Activated T-helper 17 cell treated with anti-CD3 and anti-CD28 coated beads, Interleukin-2, amount 50 U/mL, for 72 hours (primary cell): Measurements from ENCODE around the gene FAM184A. TPM values are rescaled to one million over a fixed set of nuclear protein-coding genes. Genes with fewer than 3 reads are reported as not detected.

ENCODE experiments used
- ATAC-seq: fragments of 150-1000 bp; cut with Tn5 transposase; replicated peaks from 2 replicates; pipeline ENCODE4 v1.10.0; 2021; ENCODE audit warnings: mild to moderate bottlenecking, moderate library complexity
- H3K27ac Mint-ChIP-seq: one replicate; pipeline ENCODE4 v1.8.0; 2022; ENCODE audit warnings: mixed read lengths
- H3K27me3 Mint-ChIP-seq: one replicate; pipeline ENCODE4 v1.8.0; 2022; ENCODE audit warnings: mixed read lengths
- H3K36me3 Mint-ChIP-seq: one replicate; pipeline ENCODE4 v1.8.0; 2022; ENCODE audit warnings: low read depth, mild to moderate bottlenecking, mixed read lengths
- H3K4me1 Mint-ChIP-seq: one replicate; pipeline ENCODE4 v1.8.0; 2022; ENCODE audit warnings: mixed read lengths
- H3K4me3 Mint-ChIP-seq: one replicate; pipeline ENCODE4 v1.8.0; 2022; ENCODE audit warnings: mild to moderate bottlenecking, mixed read lengths
- H3K9me3 Mint-ChIP-seq: one replicate; pipeline ENCODE4 v1.8.0; 2022; ENCODE audit warnings: mixed read lengths
- total RNA-seq, 2 donors: library from RNA; stranded (reverse); gene quantifications; one replicate each; pipeline ENCODE4 v1.2.3, GENCODE V29; 2022

Gene FAM184A
- total RNA-seq, 2 donors from 2014 or later: 9.5 to 10.6 TPM

DNA sequence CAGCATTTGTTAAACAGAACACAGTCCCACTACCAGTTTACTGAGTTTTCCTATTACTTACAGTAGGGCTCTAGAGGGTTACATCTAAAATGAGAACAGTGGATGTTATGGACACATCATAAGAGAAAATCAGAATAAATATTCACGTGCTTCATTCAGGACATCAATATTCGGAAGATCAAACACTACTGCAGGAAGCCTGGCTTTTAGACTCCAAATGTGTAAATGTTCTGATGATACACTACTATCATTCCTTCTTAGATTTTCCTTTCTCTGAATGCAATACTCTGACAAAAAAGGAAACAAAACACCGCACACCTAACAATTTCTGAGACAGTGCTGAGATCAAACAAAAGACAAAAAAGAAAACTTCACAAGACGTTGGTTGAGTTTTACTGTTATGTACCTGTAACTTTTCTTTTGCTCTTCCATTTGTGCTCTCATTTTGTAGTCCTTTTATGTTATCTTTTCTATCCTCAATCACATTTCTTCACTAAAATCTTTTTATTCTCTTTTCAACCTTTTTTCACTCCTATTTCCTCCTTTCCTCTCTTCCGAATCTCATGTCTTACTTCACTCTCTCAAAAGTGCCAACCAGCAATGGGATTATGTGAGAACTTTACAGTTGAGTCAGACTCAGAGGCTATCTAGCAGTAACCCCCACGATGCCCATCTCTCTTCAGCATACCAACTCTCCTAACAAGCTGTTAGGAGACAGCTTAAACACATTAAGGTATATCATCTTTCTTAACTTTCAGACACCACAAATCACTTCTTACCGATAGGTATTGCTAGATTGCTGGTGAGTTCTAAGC is 1.7 kb downstream of the FAM184A start:
- no peaks in the 10 kb centered on the region for H3K36me3 Mint-ChIP-seq
- no peaks in the 10 kb centered on the region for H3K27me3 Mint-ChIP-seq
- H3K27ac Mint-ChIP-seq: peak overlapping the region; percentile 86
- H3K4me1 Mint-ChIP-seq: peaks cover 35% of the 10 kb centered on the region
- H3K4me3 Mint-ChIP-seq: peak overlapping the region; percentile 82
- ATAC-seq: peak; percentile 24
- no peaks in the 10 kb centered on the region for H3K9me3 Mint-ChIP-seq

DNA sequence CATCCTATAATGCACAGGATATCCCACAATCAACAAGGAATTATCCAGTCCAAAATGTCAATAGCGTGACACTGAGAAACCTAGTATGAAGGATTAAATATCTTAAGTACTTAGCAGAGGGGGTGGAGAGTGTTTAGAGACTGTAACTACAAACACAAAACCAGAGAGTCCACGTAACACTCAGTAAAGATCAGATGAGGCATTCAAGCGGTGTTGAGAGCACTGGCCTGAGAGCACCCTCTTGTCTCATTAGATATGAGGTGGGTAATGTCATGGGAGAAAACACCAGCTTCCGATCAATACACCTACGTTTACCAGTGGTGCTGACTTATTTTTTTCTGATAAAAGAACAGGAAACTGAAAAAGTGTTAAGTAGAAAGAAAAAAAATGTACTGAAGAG is 2.3 kb downstream of the FAM184A start:
- H3K4me3 Mint-ChIP-seq: peak overlapping the region; percentile 82
- no peaks in the 10 kb centered on the region for H3K36me3 Mint-ChIP-seq
- peak overlapping the region; percentile 86 for H3K27ac Mint-ChIP-seq
- H3K4me1 Mint-ChIP-seq: peaks cover 35% of the 10 kb centered on the region
- no peaks in the 10 kb centered on the region for H3K27me3 Mint-ChIP-seq
- no peaks in the 10 kb centered on the region for H3K9me3 Mint-ChIP-seq
- peak; percentile 72 for ATAC-seq

DNA sequence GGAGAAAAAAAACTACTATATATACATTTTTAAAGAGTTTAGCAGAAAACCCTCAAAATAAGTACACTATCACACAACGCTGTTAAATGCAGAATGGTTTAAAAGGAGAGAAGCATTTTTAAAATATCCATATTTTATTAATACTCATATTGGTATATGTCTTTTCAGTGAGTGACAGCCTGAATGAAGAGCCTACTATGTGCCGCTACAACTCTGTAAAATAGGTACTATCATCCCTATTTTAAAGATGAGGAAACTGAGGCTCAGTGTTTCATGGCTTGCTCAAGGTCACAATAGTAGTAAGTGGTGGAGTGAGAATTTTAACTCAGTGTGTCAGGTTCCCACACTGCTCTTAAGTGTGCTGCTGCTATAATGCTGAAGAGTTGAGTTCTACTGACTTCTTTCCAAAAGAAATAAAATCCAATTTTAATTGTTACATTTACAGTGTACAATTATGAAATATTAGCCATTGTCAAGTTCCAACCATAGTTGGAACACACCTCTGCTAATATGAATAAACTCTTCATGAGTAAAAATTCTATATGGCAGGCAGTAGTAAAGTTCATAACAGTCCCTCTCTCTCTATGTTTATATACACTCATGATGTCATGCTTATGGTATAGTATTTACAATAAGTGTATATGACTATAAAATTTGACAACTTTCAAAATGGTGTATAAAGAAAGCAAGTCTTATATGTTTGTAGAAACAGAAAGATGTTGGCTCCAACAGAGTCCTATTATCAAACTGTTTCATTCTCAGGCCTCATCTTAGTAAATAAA is 3.1 kb downstream of the FAM184A start:
- H3K27me3 Mint-ChIP-seq: no peaks in the 10 kb centered on the region
- H3K4me1 Mint-ChIP-seq: peaks cover 35% of the 10 kb centered on the region
- no peaks in the 10 kb centered on the region for H3K9me3 Mint-ChIP-seq
- peak overlapping the region; percentile 82 for H3K4me3 Mint-ChIP-seq
- peak overlapping the region; percentile 86 for H3K27ac Mint-ChIP-seq
- no peak for ATAC-seq
- H3K36me3 Mint-ChIP-seq: no peaks in the 10 kb centered on the region

DNA sequence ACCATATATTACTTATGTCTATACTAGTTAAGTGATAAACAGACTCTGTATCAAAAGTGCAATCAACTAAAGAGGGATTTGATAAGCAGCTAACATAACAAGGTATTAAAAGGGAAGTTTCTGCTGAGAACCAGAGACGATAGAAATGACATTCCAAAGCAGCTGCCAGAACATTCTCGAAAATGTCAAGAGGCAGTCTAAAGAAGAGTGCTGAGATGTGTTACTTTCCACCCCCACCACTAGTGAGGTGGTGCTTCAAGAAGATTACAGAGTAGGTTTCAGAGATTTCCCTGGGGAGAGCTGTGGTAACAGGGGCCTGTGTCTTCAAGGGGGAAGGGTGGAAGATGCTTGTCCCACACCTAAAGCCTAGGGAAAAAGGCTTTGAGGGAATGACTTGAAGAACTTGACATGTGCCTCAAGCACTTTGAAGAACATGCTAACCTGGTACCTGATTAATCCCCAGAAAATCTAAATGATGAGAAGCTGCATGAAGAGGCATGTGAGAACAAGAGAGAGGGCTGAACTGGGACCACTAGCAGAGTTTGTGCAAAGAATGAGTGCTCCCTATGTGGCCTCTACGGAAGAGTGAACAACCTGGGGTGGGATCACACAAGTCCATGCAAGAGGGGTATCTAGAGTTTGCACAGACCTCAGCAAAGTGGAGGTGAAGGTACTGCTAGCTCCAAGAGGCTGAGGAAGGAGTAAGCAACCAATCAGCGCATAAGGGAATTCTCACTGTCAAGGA is 5.0 kb downstream of the FAM184A start:
- ATAC-seq: no peak
- Mint-ChIP-seq H3K4me1 (peaks cover 27% of the 10 kb centered on the region), H3K27ac (no peak overlapping the region), H3K36me3 (no peaks in the 10 kb centered on the region), H3K4me3 (peak overlapping the region; percentile 10), H3K9me3 (no peaks in the 10 kb centered on the region), H3K27me3 (no peaks in the 10 kb centered on the region)

DNA sequence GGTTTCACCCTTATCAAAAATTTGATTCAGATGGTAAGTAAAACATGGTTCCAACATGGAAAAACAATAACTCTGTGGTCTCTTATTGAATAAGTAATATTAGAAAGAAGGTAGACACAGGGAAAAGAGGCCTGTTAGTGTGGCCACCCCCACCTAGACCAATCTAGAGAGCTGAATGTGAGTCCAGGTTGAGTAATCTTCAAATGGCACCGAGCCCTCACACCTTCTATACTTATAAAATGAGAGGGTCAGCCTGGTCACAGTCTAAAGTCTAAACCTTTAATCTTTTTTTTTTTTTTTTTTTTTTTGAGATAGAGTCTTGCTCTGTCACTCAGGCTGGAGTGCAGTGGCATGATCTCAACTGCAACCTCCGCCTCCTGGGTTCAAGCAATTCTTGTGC is 6.9 kb downstream of the FAM184A start:
- no peak for ATAC-seq
- Mint-ChIP-seq H3K9me3 (no peaks in the 10 kb centered on the region), H3K27ac (no peak overlapping the region), H3K27me3 (no peaks in the 10 kb centered on the region), H3K4me3 (no peak overlapping the region), H3K36me3 (no peaks in the 10 kb centered on the region), H3K4me1 (peaks cover 18% of the 10 kb centered on the region)

DNA sequence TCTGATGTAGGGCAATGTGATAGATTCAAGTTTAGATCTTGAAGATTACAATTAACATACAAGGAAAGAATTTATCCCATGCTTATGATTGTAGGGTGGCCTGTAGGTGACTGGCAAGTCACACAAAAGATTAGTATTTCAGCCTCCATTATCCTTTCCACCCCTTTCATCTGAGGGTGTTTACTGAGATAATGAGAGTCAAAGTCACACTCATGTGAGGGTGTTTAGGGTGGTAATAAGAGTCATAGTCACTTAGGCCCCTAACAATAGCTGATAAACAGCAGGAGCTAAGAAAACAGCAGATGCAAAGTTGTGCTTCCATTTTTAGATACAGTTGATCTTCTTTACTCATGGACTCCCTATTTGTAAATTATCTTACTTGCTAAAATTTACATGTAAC is 11.4 kb downstream of the FAM184A start:
- no peaks in the 10 kb centered on the region for H3K36me3 Mint-ChIP-seq
- no peak overlapping the region for H3K4me3 Mint-ChIP-seq
- no peaks in the 10 kb centered on the region for H3K4me1 Mint-ChIP-seq
- H3K27me3 Mint-ChIP-seq: no peaks in the 10 kb centered on the region
- no peak overlapping the region for H3K27ac Mint-ChIP-seq
- no peaks in the 10 kb centered on the region for H3K9me3 Mint-ChIP-seq
- no peak for ATAC-seq

DNA sequence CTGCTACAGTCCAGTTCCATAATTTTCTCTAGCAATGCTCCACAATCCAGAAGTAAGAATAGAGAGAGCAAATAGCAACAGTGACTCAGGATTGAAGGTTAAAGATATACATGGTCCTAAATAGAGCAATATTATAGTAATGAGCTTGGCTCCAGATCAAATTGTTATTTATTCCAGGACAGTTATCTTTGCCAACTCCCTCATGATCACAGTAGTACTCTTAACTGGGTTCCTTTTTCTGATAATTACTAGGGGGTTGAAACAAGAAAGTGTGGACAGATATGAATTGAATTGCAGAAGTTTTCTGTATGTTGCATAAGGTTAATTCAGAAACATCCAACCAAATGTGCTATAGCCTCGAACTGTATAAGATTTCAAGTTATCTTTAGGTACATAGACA is 11.9 kb downstream of the FAM184A start:
- no peaks in the 10 kb centered on the region for H3K4me1 Mint-ChIP-seq
- ATAC-seq: no peak
- no peaks in the 10 kb centered on the region for H3K27me3 Mint-ChIP-seq
- H3K27ac Mint-ChIP-seq: no peak overlapping the region
- no peaks in the 10 kb centered on the region for H3K36me3 Mint-ChIP-seq
- H3K4me3 Mint-ChIP-seq: no peak overlapping the region
- no peaks in the 10 kb centered on the region for H3K9me3 Mint-ChIP-seq

DNA sequence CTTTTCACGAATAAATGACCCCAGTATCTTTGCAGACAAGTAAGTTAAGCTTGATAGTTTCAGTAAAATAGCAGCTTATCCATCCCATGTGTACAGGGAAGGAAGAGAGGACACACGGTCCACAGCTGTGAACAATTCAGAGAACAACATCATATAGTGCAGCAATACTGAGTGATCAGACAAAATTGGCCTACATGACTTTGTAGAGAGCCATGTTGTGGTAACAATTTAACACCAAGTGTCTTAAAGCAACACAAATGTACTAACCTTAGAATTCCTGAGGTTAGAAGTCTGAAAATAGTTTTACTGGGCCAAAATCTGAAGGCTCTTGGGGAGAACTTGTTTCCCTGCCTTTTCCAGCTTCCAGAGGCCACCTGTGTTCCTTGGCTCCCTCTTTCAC is 12.5 kb downstream of the FAM184A start:
- Mint-ChIP-seq H3K27ac (no peak overlapping the region), H3K27me3 (no peaks in the 10 kb centered on the region), H3K4me3 (no peak overlapping the region), H3K9me3 (no peaks in the 10 kb centered on the region), H3K4me1 (no peaks in the 10 kb centered on the region), H3K36me3 (no peaks in the 10 kb centered on the region)
- no peak for ATAC-seq

DNA sequence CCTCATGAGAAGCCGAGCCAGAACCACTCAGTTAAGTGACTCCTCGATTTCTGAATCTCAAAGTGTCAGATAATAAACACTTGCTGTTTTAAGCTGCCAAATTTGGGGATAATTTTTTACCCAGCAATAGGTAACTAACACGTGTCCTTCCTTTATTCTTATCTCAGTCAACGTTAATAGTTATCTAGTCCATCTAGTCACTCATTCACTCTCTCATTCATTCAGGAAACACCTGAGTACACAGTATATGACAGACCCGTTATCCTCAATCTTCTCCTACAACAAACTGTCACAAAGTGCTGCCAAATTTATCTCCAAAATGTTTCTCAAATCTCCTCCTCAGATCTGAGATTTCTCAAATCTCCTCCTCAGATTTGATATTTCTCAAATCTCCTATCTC is 13.1 kb downstream of the FAM184A start:
- ATAC-seq: no peak
- H3K4me3 Mint-ChIP-seq: no peak overlapping the region
- no peaks in the 10 kb centered on the region for H3K36me3 Mint-ChIP-seq
- H3K9me3 Mint-ChIP-seq: no peaks in the 10 kb centered on the region
- no peak overlapping the region for H3K27ac Mint-ChIP-seq
- peaks cover under 1% of the 10 kb centered on the region for H3K4me1 Mint-ChIP-seq
- H3K27me3 Mint-ChIP-seq: no peaks in the 10 kb centered on the region

DNA sequence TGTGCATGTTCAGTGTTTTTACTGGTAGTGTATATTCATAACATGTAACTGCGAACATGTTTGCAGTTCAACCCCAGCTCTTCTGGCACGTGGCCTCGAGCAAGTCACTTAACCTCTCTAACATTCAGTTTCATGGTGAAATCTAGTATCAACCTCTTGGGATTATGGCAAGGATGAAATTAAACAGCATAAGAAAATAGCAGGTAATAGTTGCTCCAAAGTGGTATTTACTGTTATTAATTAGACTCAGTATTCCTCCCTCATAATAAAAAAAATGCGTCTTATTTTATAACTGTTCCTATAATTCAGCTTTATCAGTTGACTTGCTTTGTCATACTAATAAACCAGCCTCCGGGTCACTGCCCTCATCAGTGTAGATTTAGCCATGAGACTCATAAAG is 15.0 kb downstream of the FAM184A start:
- Mint-ChIP-seq H3K4me3 (no peak overlapping the region), H3K36me3 (no peaks in the 10 kb centered on the region), H3K27ac (no peak overlapping the region), H3K4me1 (peaks cover 5% of the 10 kb centered on the region), H3K9me3 (no peaks in the 10 kb centered on the region), H3K27me3 (no peaks in the 10 kb centered on the region)
- no peak for ATAC-seq

DNA sequence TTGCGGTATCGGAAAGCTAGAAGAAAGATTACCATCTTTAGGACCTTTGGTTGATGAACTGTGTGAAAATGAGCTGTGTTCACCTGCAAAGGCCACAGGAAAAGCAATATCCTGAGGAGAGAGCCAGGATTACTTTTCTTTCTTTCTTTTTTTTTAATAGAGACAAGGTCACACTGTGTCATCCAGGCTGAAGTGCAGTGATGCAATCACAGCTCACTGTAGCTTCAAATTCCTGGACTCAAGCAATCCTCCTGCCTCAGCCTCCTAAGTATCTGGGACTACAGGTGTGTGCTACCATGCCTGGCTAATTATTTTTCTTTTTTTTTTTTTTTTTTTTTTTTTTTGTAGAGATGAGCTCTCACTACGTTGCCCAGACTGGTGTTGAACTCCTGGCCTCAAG is 17.2 kb downstream of the FAM184A start:
- ATAC-seq: no peak
- Mint-ChIP-seq H3K27ac (no peak overlapping the region), H3K36me3 (no peaks in the 10 kb centered on the region)

DNA sequence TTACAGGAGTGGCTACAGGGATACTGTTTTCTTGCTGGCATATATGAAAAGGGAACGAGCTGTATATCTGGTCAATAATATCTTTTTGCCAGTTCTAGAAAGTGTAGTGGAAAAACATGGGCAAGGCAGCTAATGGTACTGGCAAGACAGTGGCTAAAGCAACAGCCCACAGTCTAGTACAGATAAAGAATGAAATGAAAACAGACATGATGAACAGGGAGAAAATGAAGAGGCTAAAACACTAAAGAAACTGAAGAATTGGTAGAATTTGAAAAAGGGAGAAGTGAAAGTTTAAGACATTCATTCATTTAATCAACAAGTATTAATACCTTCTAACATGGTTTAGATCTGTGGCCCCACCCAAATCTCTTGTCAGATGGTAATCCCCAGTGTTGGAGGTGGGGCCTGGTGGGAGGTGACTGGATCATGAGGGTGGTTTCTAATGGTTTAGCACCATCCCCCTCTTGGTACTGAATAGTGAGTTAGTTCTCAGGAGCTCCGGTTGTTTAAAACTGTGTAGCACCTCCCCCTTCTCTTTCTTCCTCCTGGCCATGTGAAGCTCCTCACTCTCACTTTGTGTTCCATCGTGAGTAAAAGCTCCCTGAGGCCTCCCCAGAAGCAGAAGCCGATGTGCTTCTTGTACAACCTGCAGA is 18.1 kb downstream of the FAM184A start:
- no peaks in the 10 kb centered on the region for H3K36me3 Mint-ChIP-seq
- no peak overlapping the region for H3K27ac Mint-ChIP-seq
- no peaks in the 10 kb centered on the region for H3K27me3 Mint-ChIP-seq
- ATAC-seq: peak; percentile 31
- H3K9me3 Mint-ChIP-seq: no peaks in the 10 kb centered on the region
- peaks cover 5% of the 10 kb centered on the region for H3K4me1 Mint-ChIP-seq
- H3K4me3 Mint-ChIP-seq: no peak overlapping the region

More for the DNA sequence above, 17.2 kb downstream of the FAM184A start:
- H3K9me3 Mint-ChIP-seq: no peaks in the 10 kb centered on the region
- H3K27me3 Mint-ChIP-seq: no peaks in the 10 kb centered on the region
- H3K4me1 Mint-ChIP-seq: peaks cover 5% of the 10 kb centered on the region
- H3K4me3 Mint-ChIP-seq: no peak overlapping the region

DNA sequence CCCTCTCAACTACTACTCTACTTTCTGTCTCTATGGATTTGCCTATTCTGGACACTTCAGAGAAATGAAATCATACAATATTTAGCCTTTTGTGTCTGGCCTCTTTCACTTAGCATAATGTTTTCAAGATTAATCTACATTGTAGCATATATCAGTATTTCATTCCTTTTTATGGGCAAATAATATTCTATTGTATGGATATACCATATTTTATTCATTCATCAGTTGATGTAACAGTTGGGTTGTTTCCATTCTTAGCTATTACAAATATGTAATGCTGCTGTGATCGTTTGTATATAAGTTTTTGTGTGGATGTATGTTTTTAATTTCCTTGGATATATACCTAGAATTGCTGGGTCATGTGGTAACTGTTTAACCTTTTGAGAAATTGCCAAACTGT is 23.4 kb downstream of the FAM184A start:
- no peaks in the 10 kb centered on the region for H3K27me3 Mint-ChIP-seq
- H3K4me3 Mint-ChIP-seq: no peak overlapping the region
- ATAC-seq: no peak
- peaks cover 20% of the 10 kb centered on the region for H3K4me1 Mint-ChIP-seq
- no peaks in the 10 kb centered on the region for H3K36me3 Mint-ChIP-seq
- H3K9me3 Mint-ChIP-seq: no peaks in the 10 kb centered on the region
- no peak overlapping the region for H3K27ac Mint-ChIP-seq

DNA sequence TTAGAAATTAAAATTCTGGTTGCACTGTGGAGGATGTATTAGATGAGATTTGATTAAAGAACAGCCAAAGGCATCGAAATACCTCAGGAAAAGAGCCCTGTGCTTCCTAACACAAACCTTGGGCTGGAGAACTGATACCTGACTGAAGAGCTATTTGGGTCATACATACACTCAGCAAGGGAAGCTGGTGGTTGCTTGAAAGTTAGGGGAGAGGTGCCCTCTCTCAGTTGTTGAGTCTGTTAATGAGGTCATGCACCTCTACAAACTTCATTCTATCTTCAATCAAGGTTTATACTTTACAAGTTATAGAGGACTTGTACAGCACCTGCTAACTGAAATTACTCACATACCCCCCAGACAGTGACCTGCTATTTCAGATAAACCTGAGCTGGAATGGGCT is 25.5 kb downstream of the FAM184A start:
- H3K27ac Mint-ChIP-seq: peak overlapping the region; percentile 69
- H3K9me3 Mint-ChIP-seq: no peaks in the 10 kb centered on the region
- H3K27me3 Mint-ChIP-seq: no peaks in the 10 kb centered on the region
- peak overlapping the region; percentile 43 for H3K4me3 Mint-ChIP-seq
- peak; percentile 63 for ATAC-seq
- H3K4me1 Mint-ChIP-seq: peaks cover 19% of the 10 kb centered on the region
- H3K36me3 Mint-ChIP-seq: no peaks in the 10 kb centered on the region
